WTC11 (cell line): ENCODE measurements around the gene FUBP3. TPM values are rescaled to one million over a fixed set of nuclear protein-coding genes. Genes with fewer than 3 reads are reported as not detected.

Experiments
- ATAC-seq: fragments of 200-7000 bp; cut with Tn5 transposase; 2 replicates; pipeline ENCODE4 v1.10.0; 2021; ENCODE audit warnings: mild to moderate bottlenecking, moderate library complexity
- CTCF ChIA-PET: fragments of 300-600 bp; sonication (Branson Sonifier 250); formaldehyde crosslinking; loops from one replicate; lab custom pipeline; 2021; ENCODE audit warnings: antibody characterized with exemption; lab: Charles Lee
- POLR2A ChIA-PET: fragments of 350-600 bp; sonication (Branson Sonifier 250); formaldehyde crosslinking; loops from one replicate; lab custom pipeline; 2021; ENCODE audit warnings: antibody characterized with exemption; lab: Charles Lee
- DNase-seq: peaks from one replicate; pipeline ENCODE4 v3.0.0; 2021; ENCODE audit warnings: low spot score
- H3K27ac Mint-ChIP-seq: 2 replicates; pipeline ENCODE4 v1.8.0; 2021; ENCODE audit warnings: mixed read lengths
- H3K27me3 Mint-ChIP-seq: 2 replicates; pipeline ENCODE4 v1.8.0; 2021; ENCODE audit warnings: low read depth, mild to moderate bottlenecking, moderate library complexity, mixed read lengths
- H3K36me3 Mint-ChIP-seq: 2 replicates; pipeline ENCODE4 v1.8.0; 2021; ENCODE audit warnings: mixed read lengths
- H3K4me1 Mint-ChIP-seq: 2 replicates; pipeline ENCODE4 v1.8.0; 2022; ENCODE audit warnings: mixed read lengths
- H3K4me3 Mint-ChIP-seq: 2 replicates; pipeline ENCODE4 v1.8.0; 2021; ENCODE audit warnings: mild to moderate bottlenecking, moderate library complexity, mixed read lengths
- H3K9me3 Mint-ChIP-seq: 2 replicates; pipeline ENCODE4 v1.8.0; 2021; ENCODE audit warnings: mixed read lengths
- CREB1 ChIP-seq: sonication (generic); formaldehyde crosslinking; IDR thresholded peaks from 2 replicates; pipeline ENCODE4 v1.8.0; 2023; ENCODE audit warnings: mild to moderate bottlenecking, missing genetic modification reagents
- GABPB1 ChIP-seq: sonication (generic); formaldehyde crosslinking; IDR thresholded peaks from 2 replicates; pipeline ENCODE4 v1.8.1; 2023; ENCODE audit warnings: mild to moderate bottlenecking, missing genetic modification reagents
- GRHL2 ChIP-seq: fragments of 250-450 bp; sonication (Bioruptor Pico); IDR thresholded peaks from 2 replicates; pipeline ENCODE4 v1.8.0; 2022; ENCODE audit warnings: mild to moderate bottlenecking, moderate library complexity; ENCODE audit not compliant: insufficient replicate concordance, severe bottlenecking
- HMGA2 ChIP-seq: fragments of 250-450 bp; sonication (Bioruptor Pico); IDR thresholded peaks from 2 replicates; pipeline ENCODE4 v1.4.0; 2021; ENCODE audit warnings: mild to moderate bottlenecking, moderate library complexity
- NR2C2 ChIP-seq: sonication (generic); formaldehyde crosslinking; IDR thresholded peaks from 2 replicates; pipeline ENCODE4 v1.8.0; 2022; ENCODE audit warnings: mild to moderate bottlenecking, missing genetic modification reagents
- NR3C1 ChIP-seq: sonication (generic); formaldehyde crosslinking; conservative IDR thresholded peaks from 2 replicates; pipeline ENCODE4 v1.8.1; 2023; ENCODE audit warnings: low read depth, mild to moderate bottlenecking, missing genetic modification reagents
- OVOL2 ChIP-seq: fragments of 250-450 bp; sonication (Bioruptor Pico); IDR thresholded peaks from 2 replicates; pipeline ENCODE4 v1.9.0; 2021; ENCODE audit warnings: mild to moderate bottlenecking, borderline replicate concordance
- SMAD3 ChIP-seq: sonication (generic); formaldehyde crosslinking; IDR thresholded peaks from 2 replicates; pipeline ENCODE4 v1.8.0; 2022; ENCODE audit warnings: missing genetic modification reagents, mild to moderate bottlenecking, borderline replicate concordance
- SOX15 ChIP-seq: fragments of 250-450 bp; sonication (Bioruptor Pico); IDR thresholded peaks from 2 replicates; pipeline ENCODE4 v1.9.0; 2021; ENCODE audit warnings: mild to moderate bottlenecking
- ZNF138 ChIP-seq: sonication (generic); formaldehyde crosslinking; conservative IDR thresholded peaks from 2 replicates; pipeline ENCODE4 v1.8.1; 2022; ENCODE audit warnings: mild to moderate bottlenecking, moderate library complexity, missing genetic modification reagents
- ZNF219 ChIP-seq: sonication (generic); formaldehyde crosslinking; IDR thresholded peaks from 2 replicates; pipeline ENCODE4 v1.8.0; 2023; ENCODE audit warnings: missing genetic modification reagents, mild to moderate bottlenecking, borderline replicate concordance
- ZNF263 ChIP-seq: sonication (generic); formaldehyde crosslinking; IDR thresholded peaks from 2 replicates; pipeline ENCODE4 v1.8.1; 2022; ENCODE audit warnings: low read depth, mild to moderate bottlenecking, moderate library complexity, missing genetic modification reagents
- ZNF317 ChIP-seq: sonication (generic); formaldehyde crosslinking; IDR thresholded peaks from 2 replicates; pipeline ENCODE4 v1.8.1; 2023; ENCODE audit warnings: low read depth, mild to moderate bottlenecking, moderate library complexity, missing genetic modification reagents, borderline replicate concordance
- total RNA-seq: library from RNA; stranded (reverse); gene quantifications from 3 replicates; pipeline ENCODE4 v1.2.3, GENCODE V29; 2021
- TF ChIP-seq, protein P1 (sequence below): fragments of 250-450 bp; sonication (Bioruptor Pico); IDR thresholded peaks from 2 replicates; pipeline ENCODE4 v1.8.0; 2021; ENCODE audit warnings: mild to moderate bottlenecking
- TF ChIP-seq, protein P2 (sequence below): fragments of 250-450 bp; sonication (Bioruptor Pico); IDR thresholded peaks from 2 replicates; pipeline ENCODE4 v1.9.0; 2021; ENCODE audit warnings: mild to moderate bottlenecking
- TF ChIP-seq, protein P3 (sequence below): sonication (generic); formaldehyde crosslinking; IDR thresholded peaks from 2 replicates; pipeline ENCODE4 v1.8.1; 2023; ENCODE audit warnings: mild to moderate bottlenecking, moderate library complexity, missing genetic modification reagents
- TF ChIP-seq, protein P4 (sequence below): sonication (generic); formaldehyde crosslinking; IDR thresholded peaks from 2 replicates; pipeline ENCODE4 v1.8.0; 2022; ENCODE audit warnings: mild to moderate bottlenecking, missing genetic modification reagents
- TF ChIP-seq, protein P5 (sequence below): fragments of 250-450 bp; sonication (Bioruptor Pico); IDR thresholded peaks from 2 replicates; pipeline ENCODE4 v1.9.0; 2021; ENCODE audit warnings: moderate library complexity, mild to moderate bottlenecking, inconsistent platforms, borderline replicate concordance
- TF ChIP-seq, protein P6 (sequence below): fragments of 250-450 bp; sonication (Bioruptor Pico); IDR thresholded peaks from 2 replicates; pipeline ENCODE4 v2.1.2; 2022; ENCODE audit warnings: mild to moderate bottlenecking, moderate library complexity

FUBP3 gene
- total RNA-seq, 1 experiment from 2014 or later = 83.0 TPM

DNA sequence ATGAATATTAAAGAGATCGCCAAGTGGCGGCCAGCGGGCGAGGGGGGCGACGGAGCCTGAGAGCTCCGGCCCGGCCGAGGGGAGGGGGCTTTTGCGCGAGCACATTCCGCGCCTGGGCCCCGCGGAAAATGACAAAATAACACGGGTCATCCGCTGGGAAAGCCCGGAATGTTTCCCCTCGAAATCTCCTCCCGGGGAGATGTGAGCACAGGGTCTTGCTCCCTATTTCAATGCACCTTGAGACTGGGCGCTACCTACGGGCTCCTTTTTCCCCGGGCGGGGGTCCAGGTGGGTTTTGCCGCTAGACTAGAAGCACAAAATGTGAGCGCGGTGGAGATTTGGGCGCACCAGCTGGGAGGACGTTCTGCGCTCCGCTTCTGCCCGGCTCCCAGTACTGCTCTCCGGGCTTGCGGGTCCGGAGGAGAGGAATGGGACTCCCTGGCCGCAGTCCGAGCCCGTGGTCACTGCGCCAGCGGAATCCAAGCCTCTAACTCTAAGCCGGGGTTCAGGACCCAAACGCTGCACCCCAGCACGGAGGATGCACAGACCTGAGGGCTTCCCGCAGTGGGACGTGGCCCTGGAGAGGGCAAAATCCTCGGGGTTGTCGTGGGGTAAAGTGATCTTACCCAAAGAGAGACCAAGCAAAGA lies 82.2 kb downstream of the FUBP3 start:
- Mint-ChIP-seq H3K4me3 (peak overlapping the region; percentile 70), H3K4me1 (peaks cover 24% of the 10 kb centered on the region), H3K27me3 (peaks cover 100% of the 10 kb centered on the region), H3K9me3 (no peaks in the 10 kb centered on the region), H3K27ac (no peak overlapping the region), H3K36me3 (peaks cover 6% of the 10 kb centered on the region; the same call in 1 of the 2 replicates)
- no peak for ATAC-seq
- ChIA-PET POLR2A (no interaction called here), CTCF (interaction anchor here (0.6 to 4.5 kb wide), 4 partner anchors 19 to 656 kb away, joined by 3 to 39 read pairs (median 4); no protein-coding TSS in a partner anchor)
- peak; percentile 29 for DNase-seq
- TF ChIP-seq NR2C2 (CRISPR knock-in tag) (no peak), GRHL2 (CRISPR knock-in tag) (no peak), NR3C1 (CRISPR knock-in tag) (no peak), HMGA2 (no peak), ZNF219 (CRISPR knock-in tag) (no peak)
- TF ChIP-seq, protein P1, sequence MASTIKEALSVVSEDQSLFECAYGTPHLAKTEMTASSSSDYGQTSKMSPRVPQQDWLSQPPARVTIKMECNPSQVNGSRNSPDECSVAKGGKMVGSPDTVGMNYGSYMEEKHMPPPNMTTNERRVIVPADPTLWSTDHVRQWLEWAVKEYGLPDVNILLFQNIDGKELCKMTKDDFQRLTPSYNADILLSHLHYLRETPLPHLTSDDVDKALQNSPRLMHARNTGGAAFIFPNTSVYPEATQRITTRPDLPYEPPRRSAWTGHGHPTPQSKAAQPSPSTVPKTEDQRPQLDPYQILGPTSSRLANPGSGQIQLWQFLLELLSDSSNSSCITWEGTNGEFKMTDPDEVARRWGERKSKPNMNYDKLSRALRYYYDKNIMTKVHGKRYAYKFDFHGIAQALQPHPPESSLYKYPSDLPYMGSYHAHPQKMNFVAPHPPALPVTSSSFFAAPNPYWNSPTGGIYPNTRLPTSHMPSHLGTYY (CRISPR knock-in tag) = no peak
- TF ChIP-seq, protein P2, sequence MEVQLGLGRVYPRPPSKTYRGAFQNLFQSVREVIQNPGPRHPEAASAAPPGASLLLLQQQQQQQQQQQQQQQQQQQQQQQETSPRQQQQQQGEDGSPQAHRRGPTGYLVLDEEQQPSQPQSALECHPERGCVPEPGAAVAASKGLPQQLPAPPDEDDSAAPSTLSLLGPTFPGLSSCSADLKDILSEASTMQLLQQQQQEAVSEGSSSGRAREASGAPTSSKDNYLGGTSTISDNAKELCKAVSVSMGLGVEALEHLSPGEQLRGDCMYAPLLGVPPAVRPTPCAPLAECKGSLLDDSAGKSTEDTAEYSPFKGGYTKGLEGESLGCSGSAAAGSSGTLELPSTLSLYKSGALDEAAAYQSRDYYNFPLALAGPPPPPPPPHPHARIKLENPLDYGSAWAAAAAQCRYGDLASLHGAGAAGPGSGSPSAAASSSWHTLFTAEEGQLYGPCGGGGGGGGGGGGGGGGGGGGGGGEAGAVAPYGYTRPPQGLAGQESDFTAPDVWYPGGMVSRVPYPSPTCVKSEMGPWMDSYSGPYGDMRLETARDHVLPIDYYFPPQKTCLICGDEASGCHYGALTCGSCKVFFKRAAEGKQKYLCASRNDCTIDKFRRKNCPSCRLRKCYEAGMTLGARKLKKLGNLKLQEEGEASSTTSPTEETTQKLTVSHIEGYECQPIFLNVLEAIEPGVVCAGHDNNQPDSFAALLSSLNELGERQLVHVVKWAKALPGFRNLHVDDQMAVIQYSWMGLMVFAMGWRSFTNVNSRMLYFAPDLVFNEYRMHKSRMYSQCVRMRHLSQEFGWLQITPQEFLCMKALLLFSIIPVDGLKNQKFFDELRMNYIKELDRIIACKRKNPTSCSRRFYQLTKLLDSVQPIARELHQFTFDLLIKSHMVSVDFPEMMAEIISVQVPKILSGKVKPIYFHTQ (CRISPR knock-in tag) = no peak

DNA sequence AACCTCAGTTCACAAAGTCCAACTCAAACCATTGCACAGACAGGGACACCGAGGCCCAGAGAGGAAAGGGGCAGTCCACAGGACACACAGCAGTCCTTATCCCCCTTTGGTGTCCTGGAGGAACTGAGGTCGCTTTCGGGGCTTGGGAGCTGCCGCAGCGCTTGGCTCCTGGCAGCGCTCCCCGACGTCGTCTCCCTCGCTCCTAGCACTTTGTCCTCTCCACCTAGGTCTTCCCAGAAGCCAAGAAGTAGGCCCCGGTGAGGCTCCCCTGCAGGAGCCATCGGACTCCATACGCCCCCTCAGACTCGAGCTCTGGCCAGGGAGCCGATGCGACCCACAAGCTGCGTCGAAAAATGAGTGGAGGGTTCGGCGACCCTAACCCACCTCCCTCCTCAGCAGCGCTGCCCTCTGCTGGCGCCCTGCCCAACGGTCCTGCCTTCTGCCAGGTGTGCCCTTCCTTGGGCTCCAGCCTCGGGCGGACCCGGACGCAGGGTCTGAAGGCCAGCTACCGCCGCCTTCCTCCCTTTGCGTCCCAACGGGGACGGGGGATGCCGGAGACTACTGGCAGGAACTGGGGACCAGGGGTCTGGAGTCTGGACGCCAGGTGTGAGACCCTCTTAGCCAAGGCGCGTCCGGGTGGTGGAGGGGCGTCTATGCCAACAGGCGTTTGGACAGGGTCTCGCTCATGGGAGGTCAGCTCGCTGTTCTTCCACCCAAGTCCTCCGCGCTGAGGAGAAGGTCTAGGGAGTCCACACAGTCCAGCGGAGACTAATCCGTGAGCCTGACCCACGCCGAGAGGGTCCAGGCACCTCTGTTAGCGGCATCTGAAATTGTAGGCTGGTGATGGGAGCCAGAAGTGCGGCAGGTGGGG lies 83.0 kb downstream of the FUBP3 start:
- H3K27ac Mint-ChIP-seq = no peak overlapping the region
- H3K4me3 Mint-ChIP-seq = peak overlapping the region; percentile 70
- POLR2A ChIA-PET = interaction anchor here (0.6 kb wide), 1 partner anchor 151 kb away, joined by 7 read pairs; no protein-coding TSS in a partner anchor

More for the DNA sequence above, 83.0 kb downstream of the FUBP3 start:
- H3K4me1 Mint-ChIP-seq = peaks cover 27% of the 10 kb centered on the region
- TF ChIP-seq, protein P3, sequence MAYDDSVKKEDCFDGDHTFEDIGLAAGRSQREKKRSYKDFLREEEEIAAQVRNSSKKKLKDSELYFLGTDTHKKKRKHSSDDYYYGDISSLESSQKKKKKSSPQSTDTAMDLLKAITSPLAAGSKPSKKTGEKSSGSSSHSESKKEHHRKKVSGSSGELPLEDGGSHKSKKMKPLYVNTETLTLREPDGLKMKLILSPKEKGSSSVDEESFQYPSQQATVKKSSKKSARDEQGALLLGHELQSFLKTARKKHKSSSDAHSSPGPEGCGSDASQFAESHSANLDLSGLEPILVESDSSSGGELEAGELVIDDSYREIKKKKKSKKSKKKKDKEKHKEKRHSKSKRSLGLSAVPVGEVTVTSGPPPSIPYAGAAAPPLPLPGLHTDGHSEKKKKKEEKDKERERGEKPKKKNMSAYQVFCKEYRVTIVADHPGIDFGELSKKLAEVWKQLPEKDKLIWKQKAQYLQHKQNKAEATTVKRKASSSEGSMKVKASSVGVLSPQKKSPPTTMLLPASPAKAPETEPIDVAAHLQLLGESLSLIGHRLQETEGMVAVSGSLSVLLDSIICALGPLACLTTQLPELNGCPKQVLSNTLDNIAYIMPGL = peak; percentile 36; the same call in 1 of the 2 replicates
- no peak for TF ChIP-seq ZNF317 (CRISPR knock-in tag)
- TF ChIP-seq, protein P4, sequence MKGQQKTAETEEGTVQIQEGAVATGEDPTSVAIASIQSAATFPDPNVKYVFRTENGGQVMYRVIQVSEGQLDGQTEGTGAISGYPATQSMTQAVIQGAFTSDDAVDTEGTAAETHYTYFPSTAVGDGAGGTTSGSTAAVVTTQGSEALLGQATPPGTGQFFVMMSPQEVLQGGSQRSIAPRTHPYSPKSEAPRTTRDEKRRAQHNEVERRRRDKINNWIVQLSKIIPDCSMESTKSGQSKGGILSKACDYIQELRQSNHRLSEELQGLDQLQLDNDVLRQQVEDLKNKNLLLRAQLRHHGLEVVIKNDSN (CRISPR knock-in tag) = no peak
- TF ChIP-seq, protein P5, sequence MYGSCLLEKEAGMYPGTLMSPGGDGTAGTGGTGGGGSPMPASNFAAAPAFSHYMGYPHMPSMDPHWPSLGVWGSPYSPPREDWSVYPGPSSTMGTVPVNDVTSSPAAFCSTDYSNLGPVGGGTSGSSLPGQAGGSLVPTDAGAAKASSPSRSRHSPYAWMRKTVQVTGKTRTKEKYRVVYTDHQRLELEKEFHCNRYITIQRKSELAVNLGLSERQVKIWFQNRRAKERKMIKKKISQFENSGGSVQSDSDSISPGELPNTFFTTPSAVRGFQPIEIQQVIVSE (CRISPR knock-in tag) = no peak
- TF ChIP-seq, protein P6, sequence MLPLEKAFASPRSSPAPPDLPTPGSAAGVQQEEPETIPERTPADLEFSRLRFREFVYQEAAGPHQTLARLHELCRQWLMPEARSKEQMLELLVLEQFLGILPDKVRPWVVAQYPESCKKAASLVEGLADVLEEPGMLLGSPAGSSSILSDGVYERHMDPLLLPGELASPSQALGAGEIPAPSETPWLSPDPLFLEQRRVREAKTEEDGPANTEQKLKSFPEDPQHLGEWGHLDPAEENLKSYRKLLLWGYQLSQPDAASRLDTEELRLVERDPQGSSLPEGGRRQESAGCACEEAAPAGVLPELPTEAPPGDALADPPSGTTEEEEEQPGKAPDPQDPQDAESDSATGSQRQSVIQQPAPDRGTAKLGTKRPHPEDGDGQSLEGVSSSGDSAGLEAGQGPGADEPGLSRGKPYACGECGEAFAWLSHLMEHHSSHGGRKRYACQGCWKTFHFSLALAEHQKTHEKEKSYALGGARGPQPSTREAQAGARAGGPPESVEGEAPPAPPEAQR = no peak
- TF ChIP-seq, protein P1 (CRISPR knock-in tag) = no peak
- TF ChIP-seq GABPB1 (CRISPR knock-in tag) = no peak
- TF ChIP-seq CREB1 (CRISPR knock-in tag) = no peak
- TF ChIP-seq ZNF138 = no peak
- no peak for TF ChIP-seq SMAD3
- no peak for TF ChIP-seq HMGA2
- TF ChIP-seq SOX15 (CRISPR knock-in tag) = no peak
- peak; percentile 31; the same call in 1 of the 2 replicates for TF ChIP-seq ZNF263 (CRISPR knock-in tag)
- TF ChIP-seq OVOL2 (CRISPR knock-in tag) = no peak
- TF ChIP-seq, all 79 proteins: peak for 2
- no peaks in the 10 kb centered on the region for H3K9me3 Mint-ChIP-seq
- H3K27me3 Mint-ChIP-seq = peaks cover 100% of the 10 kb centered on the region
- DNase-seq (peak; percentile 56), ATAC-seq (peak; percentile 2; the same call in 1 of the 2 replicates)
- CTCF ChIA-PET = interaction anchor here (0.6 to 4.5 kb wide), 6 partner anchors 11 to 347 kb away, joined by 3 to 39 read pairs (median 10); partner anchors contain the start of gene EXOSC2
- peaks cover 6% of the 10 kb centered on the region; the same call in 1 of the 2 replicates for H3K36me3 Mint-ChIP-seq
